OCI-LY7 (cell line): ENCODE data around the gene ANKS6.

ENCODE experiments used
- EZH2phosphoT487 ChIP-seq: fragments of 200-600 bp; sonication (generic); IDR thresholded peaks from 2 replicates; pipeline ENCODE4 v1.6.1; 2018; ENCODE audit warnings: low read depth, borderline replicate concordance, mild to moderate bottlenecking, mixed run types, antibody characterized with exemption, low read length, moderate library complexity, mixed read lengths
- TF ChIP-seq, protein P1 (sequence below): fragments of 200-600 bp; sonication (generic); conservative IDR thresholded peaks from 2 replicates; pipeline ENCODE4 v1.5.1; 2014; ENCODE audit warnings: mild to moderate bottlenecking, antibody characterized with exemption, low read length, moderate library complexity, mixed read lengths

DNA sequence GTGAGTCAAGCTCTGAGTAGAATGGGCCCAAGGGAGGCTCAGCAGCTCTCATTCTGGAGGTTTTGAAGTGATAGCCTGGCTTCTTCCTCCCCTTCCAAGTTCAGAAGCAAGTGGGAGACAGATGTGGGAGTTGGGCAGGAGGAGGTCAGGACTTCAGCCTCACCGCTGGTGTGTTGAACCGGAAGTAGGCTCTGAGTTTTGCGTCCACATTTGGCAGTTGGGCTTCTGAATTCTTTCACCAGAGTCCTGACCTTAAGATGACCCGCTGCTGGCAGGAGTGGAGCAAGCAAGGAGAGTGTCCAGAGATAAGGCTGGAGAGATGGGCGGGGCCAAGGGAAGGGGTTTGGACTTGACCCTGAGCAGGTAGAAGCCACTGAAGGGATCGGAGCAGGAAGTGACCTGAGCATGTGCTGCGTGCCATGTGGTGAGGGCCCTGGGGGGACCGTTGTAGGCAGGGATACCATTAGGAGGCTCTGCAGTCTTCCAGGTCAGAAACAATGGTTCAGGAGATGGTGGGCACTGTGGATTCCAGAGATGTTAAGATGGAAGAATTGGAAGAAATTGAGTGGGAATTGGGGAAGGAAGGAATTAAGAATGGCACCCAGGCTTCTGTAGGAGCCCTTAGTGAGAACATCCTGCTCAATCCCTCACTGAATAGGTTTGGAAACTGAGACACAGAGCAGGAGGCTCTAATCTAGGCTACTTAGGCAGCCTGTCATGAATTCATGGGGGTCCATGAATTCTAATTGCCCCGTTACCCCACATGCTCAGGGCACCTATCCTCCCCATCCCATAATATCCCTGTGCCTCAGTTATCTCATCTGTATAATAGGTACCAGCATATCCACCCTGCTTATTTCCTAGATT lies 37.0 kb upstream of the ANKS6 start:
- TF ChIP-seq, protein P1, sequence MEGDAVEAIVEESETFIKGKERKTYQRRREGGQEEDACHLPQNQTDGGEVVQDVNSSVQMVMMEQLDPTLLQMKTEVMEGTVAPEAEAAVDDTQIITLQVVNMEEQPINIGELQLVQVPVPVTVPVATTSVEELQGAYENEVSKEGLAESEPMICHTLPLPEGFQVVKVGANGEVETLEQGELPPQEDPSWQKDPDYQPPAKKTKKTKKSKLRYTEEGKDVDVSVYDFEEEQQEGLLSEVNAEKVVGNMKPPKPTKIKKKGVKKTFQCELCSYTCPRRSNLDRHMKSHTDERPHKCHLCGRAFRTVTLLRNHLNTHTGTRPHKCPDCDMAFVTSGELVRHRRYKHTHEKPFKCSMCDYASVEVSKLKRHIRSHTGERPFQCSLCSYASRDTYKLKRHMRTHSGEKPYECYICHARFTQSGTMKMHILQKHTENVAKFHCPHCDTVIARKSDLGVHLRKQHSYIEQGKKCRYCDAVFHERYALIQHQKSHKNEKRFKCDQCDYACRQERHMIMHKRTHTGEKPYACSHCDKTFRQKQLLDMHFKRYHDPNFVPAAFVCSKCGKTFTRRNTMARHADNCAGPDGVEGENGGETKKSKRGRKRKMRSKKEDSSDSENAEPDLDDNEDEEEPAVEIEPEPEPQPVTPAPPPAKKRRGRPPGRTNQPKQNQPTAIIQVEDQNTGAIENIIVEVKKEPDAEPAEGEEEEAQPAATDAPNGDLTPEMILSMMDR, result no peak
- TF ChIP-seq EZH2phosphoT487, result no peak
